Liver (tissue), 9 donors: ENCODE results near the gene ADARB1. TPM values are rescaled to one million over a fixed set of nuclear protein-coding genes. Genes with fewer than 3 reads are reported as not detected.

Source experiments
- DNase-seq: peaks from one replicate; pipeline ENCODE4 v3.0.0-alpha.2; 2017; ENCODE audit warnings: low spot score
- H3K27ac ChIP-seq, 2 donors: one replicate each; pipeline ENCODE4 v1.7.0; 2013; ENCODE audit warnings: inconsistent platforms in 2 of 2, low read length in 2 of 2, control low read depth in 1 of 2, low read depth in 1 of 2, mild to moderate bottlenecking in 1 of 2
- H3K27me3 ChIP-seq, 4 donors: one replicate each; pipeline versions ENCODE4 v1.6.1 to v1.7.0; 2013; ENCODE audit warnings: low read length in 3 of 4, inconsistent platforms in 1 of 4, mild to moderate bottlenecking in 1 of 4, moderate library complexity in 1 of 4; ENCODE audit not compliant: control insufficient read depth in 4 of 4, insufficient read depth in 4 of 4
- H3K36me3 ChIP-seq, 4 donors: one replicate each; pipeline versions ENCODE4 v1.6.1 to v1.7.0; 2013; ENCODE audit warnings: low read length in 3 of 4, mild to moderate bottlenecking in 3 of 4, low read depth in 1 of 4, moderate library complexity in 1 of 4; ENCODE audit not compliant: control insufficient read depth in 4 of 4, insufficient read depth in 3 of 4
- H3K4me1 ChIP-seq, 4 donors: one replicate each; pipeline versions ENCODE4 v1.6.1 to v1.7.0; 2013; ENCODE audit warnings: low read length in 3 of 4, mild to moderate bottlenecking in 3 of 4, moderate library complexity in 1 of 4; ENCODE audit not compliant: control insufficient read depth in 4 of 4, insufficient read depth in 4 of 4
- H3K4me3 ChIP-seq, 3 donors: one replicate each; pipeline versions ENCODE4 v1.6.1 to v1.7.0; 2013; ENCODE audit warnings: low read length in 3 of 3, control low read depth in 1 of 3, low read depth in 1 of 3, mild to moderate bottlenecking in 1 of 3
- H3K9ac ChIP-seq, 2 donors: one replicate each; pipeline ENCODE4 v1.7.0; 2013; ENCODE audit warnings: low read length in 2 of 2, mild to moderate bottlenecking in 2 of 2, moderate library complexity in 2 of 2, control low read depth in 1 of 2, low read depth in 1 of 2
- H3K9me3 ChIP-seq, 4 donors: one replicate each; pipeline versions ENCODE4 v1.6.1 to v1.7.0; 2013; ENCODE audit warnings: low read length in 3 of 4; ENCODE audit not compliant: control insufficient read depth in 4 of 4
- ATF3 ChIP-seq: IDR thresholded peaks from 2 replicates; pipeline ENCODE4 v1.6.1; 2016; ENCODE audit warnings: antibody characterized with exemption
- CTCF ChIP-seq: fragments of 150-350 bp; IDR thresholded peaks from 2 replicates; pipeline ENCODE4 v1.5.1; 2017; ENCODE audit warnings: improper control_type of control experiment, low read depth, low read length; ENCODE audit not compliant: missing input control
- EGR1 ChIP-seq, 2 donors: IDR thresholded peaks; 2 replicates each; pipeline ENCODE4 v1.6.1; 2016 to 2018; ENCODE audit warnings: antibody characterized with exemption in 2 of 2, low read depth in 2 of 2
- FOXA1 ChIP-seq: IDR thresholded peaks from 2 replicates; pipeline ENCODE4 v1.6.1; 2016; ENCODE audit warnings: antibody characterized with exemption
- FOXA2 ChIP-seq: IDR thresholded peaks from 2 replicates; pipeline ENCODE4 v1.6.1; 2016; ENCODE audit warnings: antibody characterized with exemption
- GABPA ChIP-seq, 2 donors: IDR thresholded peaks in 1 of 2; conservative IDR thresholded peaks in 1 of 2; 2 replicates each; pipeline ENCODE4 v1.6.1; 2016; ENCODE audit warnings: antibody characterized with exemption in 2 of 2, mild to moderate bottlenecking in 1 of 2, moderate library complexity in 1 of 2
- HNF4A ChIP-seq, 2 donors: conservative IDR thresholded peaks; 2 replicates each; pipeline ENCODE4 v1.6.1; 2016; ENCODE audit warnings: antibody characterized with exemption in 2 of 2, mild to moderate bottlenecking in 2 of 2
- HNF4G ChIP-seq: IDR thresholded peaks from 2 replicates; pipeline ENCODE4 v1.6.1; 2016; ENCODE audit warnings: antibody characterized with exemption
- MAX ChIP-seq: IDR thresholded peaks from 2 replicates; pipeline ENCODE4 v1.6.1; 2016; ENCODE audit warnings: antibody characterized with exemption
- RXRA ChIP-seq, 2 donors: IDR thresholded peaks; 2 replicates each; pipeline ENCODE4 v1.6.1; 2017 to 2018; ENCODE audit warnings: antibody characterized with exemption in 2 of 2, mild to moderate bottlenecking in 1 of 2
- SP1 ChIP-seq: IDR thresholded peaks from 2 replicates; pipeline ENCODE4 v1.6.1; 2018; ENCODE audit warnings: antibody characterized with exemption, mild to moderate bottlenecking
- TAF1 ChIP-seq: conservative IDR thresholded peaks from 2 replicates; pipeline ENCODE4 v1.6.1; 2016; ENCODE audit warnings: antibody characterized with exemption, mild to moderate bottlenecking
- ZBTB33 ChIP-seq: IDR thresholded peaks from 2 replicates; pipeline ENCODE4 v1.6.1; 2016; ENCODE audit warnings: antibody characterized with exemption
- WGBS: extraction: QIAGEN DNeasy Blood & Tissue Kit; methylation state at CpG from one replicate; pipeline ENCODE4 v1.1.7; 2013; 5-methylcytosine and 5-hydroxymethylcytosine counted together
- polyA plus RNA-seq, 2 donors: library from polyadenylated mRNA; stranded (reverse) in 1 of 2; unstranded in 1 of 2; fragments of 200-250 nt in 1 of 2; fragments of >200 nt in 1 of 2; fragmentation: Nextera tagmentation in 1 of 2; extraction: Ambion mirVana in 1 of 2; gene quantifications; one replicate each; pipeline versions ENCODE4 v1.2.1 to v1.2.3, GENCODE V29; 2013 to 2015
- total RNA-seq, 2 donors: library from RNA; depleted of rRNA; stranded (reverse); fragments of >200 nt; gene quantifications; one replicate each; pipeline ENCODE4 v1.2.3, GENCODE V29; 2014
- donor health status: healthy.
- donor health status: healthy.
- donor health status: healthy.
- donor health status: healthy.
- donor health status: healthy.

ADARB1 gene
- total and polyA plus RNA-seq, 4 donors, result 1.6 to 7.8 (median 2.9) TPM

GRCh38 chr21:45253633-45254459 is 179.5 kb downstream of the ADARB1 start (continued):
- TF ChIP-seq GABPA (IDR thresholded peaks at IDR 0.05 in 1 of 2, conservative IDR thresholded peaks at IDR 0.05 in 1 of 2), result no peak
- no peak for TF ChIP-seq SP1
- no peak for TF ChIP-seq ZBTB33
- TF ChIP-seq HNF4A (conservative IDR thresholded peaks at IDR 0.05), result no peak

GRCh38 chr21:45254460-45254930 is 180.1 kb downstream of the ADARB1 start:
- no peak for DNase-seq

GRCh38 chr21:45255381-45256020 is 181.1 kb downstream of the ADARB1 start:
- no peak for DNase-seq
- Histone ChIP-seq H3K27me3 (no peaks in the 10 kb centered on the region), H3K9ac (no peak overlapping the region), H3K4me3 (no peak overlapping the region), H3K36me3 (no peaks in the 10 kb centered on the region), H3K9me3 (no peaks in the 10 kb centered on the region), H3K4me1 (no peaks in the 10 kb centered on the region), H3K27ac (no peak overlapping the region)
- 74% methylated on average over 22 of the region's 22 CpGs for WGBS
- TF ChIP-seq FOXA1 (no peak), ZBTB33 (no peak), TAF1 (no peak), ATF3 (no peak), EGR1 (IDR thresholded peaks at IDR 0.05; ENCODE audit: low read depth in 2 of 2) (no peak)

More at GRCh38 chr21:45254460-45254930, 180.1 kb downstream of the ADARB1 start:
- H3K4me1 ChIP-seq, result no peaks in the 10 kb centered on the region
- H3K9me3 ChIP-seq, result no peaks in the 10 kb centered on the region
- H3K4me3 ChIP-seq, result no peak overlapping the region
- TF ChIP-seq RXRA (IDR thresholded peaks at IDR 0.05), result no peak
- TF ChIP-seq ATF3, result no peak
- TF ChIP-seq CTCF, result no peak
- TF ChIP-seq FOXA2, result no peak
- no peak for TF ChIP-seq MAX
- TF ChIP-seq FOXA1, result no peak
- TF ChIP-seq TAF1, result no peak
- no peak for TF ChIP-seq HNF4G
- no peaks in the 10 kb centered on the region for H3K36me3 ChIP-seq
- no peak overlapping the region for H3K27ac ChIP-seq
- H3K27me3 ChIP-seq, result no peaks in the 10 kb centered on the region
- no peak overlapping the region for H3K9ac ChIP-seq
- 85% methylated on average over 17 of the region's 17 CpGs for WGBS
